ENCODE data around the gene DNAI7.

DNA sequence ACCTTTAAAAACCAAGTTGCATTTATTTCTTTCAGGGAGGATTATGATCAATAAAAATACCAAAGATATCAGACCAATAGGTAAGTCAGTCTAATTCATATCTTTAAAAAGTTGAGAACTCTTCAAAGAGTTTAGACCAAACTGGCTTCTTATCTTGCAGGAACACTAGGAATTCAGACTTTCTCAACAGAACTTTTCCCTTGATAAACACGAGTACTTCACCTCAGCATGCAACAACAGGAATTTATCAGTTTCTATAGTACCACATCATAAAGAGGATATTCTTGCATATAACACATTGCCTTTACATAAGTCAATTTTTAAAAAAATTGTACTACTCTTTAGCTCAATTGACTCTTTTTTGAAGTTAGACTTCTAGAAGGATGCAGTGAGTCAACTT, 68.2 kb downstream of the DNAI7 start:
- TF ChIP-seq EZH2phosphoT487 (IDR thresholded peaks at IDR 0.05; ENCODE audit: low read length), result no peak
- TF ChIP-seq, protein P1, sequence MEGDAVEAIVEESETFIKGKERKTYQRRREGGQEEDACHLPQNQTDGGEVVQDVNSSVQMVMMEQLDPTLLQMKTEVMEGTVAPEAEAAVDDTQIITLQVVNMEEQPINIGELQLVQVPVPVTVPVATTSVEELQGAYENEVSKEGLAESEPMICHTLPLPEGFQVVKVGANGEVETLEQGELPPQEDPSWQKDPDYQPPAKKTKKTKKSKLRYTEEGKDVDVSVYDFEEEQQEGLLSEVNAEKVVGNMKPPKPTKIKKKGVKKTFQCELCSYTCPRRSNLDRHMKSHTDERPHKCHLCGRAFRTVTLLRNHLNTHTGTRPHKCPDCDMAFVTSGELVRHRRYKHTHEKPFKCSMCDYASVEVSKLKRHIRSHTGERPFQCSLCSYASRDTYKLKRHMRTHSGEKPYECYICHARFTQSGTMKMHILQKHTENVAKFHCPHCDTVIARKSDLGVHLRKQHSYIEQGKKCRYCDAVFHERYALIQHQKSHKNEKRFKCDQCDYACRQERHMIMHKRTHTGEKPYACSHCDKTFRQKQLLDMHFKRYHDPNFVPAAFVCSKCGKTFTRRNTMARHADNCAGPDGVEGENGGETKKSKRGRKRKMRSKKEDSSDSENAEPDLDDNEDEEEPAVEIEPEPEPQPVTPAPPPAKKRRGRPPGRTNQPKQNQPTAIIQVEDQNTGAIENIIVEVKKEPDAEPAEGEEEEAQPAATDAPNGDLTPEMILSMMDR (IDR thresholded peaks at IDR 0.05; ENCODE audit: low read length), result no peak

All from MM.1S (cell line).